ENCODE measurements around the gene DAG1.

DAG1 gene

DNA sequence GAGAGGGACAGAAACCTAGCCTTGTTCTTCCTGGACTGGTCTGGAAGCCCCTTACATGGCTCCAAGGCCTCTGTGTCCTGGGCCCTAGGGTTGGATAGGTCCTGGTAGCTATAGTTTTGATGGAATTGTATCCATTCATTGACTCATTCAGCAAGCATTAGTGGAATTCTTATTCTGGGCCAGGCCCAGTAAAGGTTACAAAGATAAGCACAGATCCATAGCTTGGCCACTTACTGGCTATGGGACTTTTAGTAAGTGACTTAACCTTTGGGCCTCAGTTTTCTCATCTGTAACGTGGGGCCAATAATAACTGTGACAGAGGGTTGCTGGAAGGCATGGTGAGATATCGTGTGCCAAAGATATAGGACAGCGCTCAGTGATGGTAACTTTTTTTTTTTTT is 13.6 kb upstream of the DAG1 start:
- no peak overlapping the region for H3K9ac ChIP-seq (ENCODE audit: low read length)
- H3K4me1 ChIP-seq (ENCODE audit: control insufficient read depth, insufficient read depth, low read length) = peaks cover 21% of the 10 kb centered on the region
- no peaks in the 10 kb centered on the region for H3K9me3 ChIP-seq (ENCODE audit: control insufficient read depth, low read length)
- H3K27me3 ChIP-seq (ENCODE audit: control insufficient read depth, insufficient read depth, low read length) = no peaks in the 10 kb centered on the region
- H3K4me3 ChIP-seq (ENCODE audit: low read length) = no peak overlapping the region
- no peaks in the 10 kb centered on the region for H3K36me3 ChIP-seq (ENCODE audit: control insufficient read depth, insufficient read depth, low read length)

GRCh38 chr3:49460188-49460890 is 9.7 kb upstream of the DAG1 start:
- H3K27me3 ChIP-seq (ENCODE audit: control insufficient read depth, insufficient read depth, low read length) = no peaks in the 10 kb centered on the region
- H3K9ac ChIP-seq (ENCODE audit: low read length) = no peak overlapping the region
- no peaks in the 10 kb centered on the region for H3K9me3 ChIP-seq (ENCODE audit: control insufficient read depth, low read length)
- no peaks in the 10 kb centered on the region for H3K36me3 ChIP-seq (ENCODE audit: control insufficient read depth, insufficient read depth, low read length)
- H3K4me3 ChIP-seq (ENCODE audit: low read length) = no peak overlapping the region
- H3K4me1 ChIP-seq (ENCODE audit: control insufficient read depth, insufficient read depth, low read length) = peaks cover 19% of the 10 kb centered on the region

DNA sequence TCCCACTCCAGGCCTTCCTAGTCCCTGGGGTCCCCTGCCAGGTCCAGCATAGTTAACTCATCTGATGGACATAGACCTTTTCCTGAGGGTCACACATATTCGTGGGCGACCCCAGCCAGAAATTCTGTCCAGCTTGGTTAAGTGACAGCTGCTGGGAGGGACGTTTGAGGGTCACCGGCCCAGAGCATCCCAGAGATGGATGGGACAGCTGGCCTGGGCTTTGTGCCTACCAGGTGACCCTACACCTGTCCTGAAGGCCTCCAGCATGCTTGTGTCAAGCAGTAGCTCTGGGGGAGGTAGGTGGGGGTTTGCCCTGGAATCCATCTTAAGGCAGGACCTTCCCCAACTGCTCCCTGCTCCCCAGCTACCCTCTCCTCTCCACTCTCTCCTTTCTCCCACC is 9.1 kb upstream of the DAG1 start:
- Histone ChIP-seq H3K27me3 (ENCODE audit: control insufficient read depth, insufficient read depth, low read length) (no peaks in the 10 kb centered on the region), H3K9me3 (ENCODE audit: control insufficient read depth, low read length) (no peaks in the 10 kb centered on the region), H3K4me1 (ENCODE audit: control insufficient read depth, insufficient read depth, low read length) (peaks cover 25% of the 10 kb centered on the region), H3K9ac (ENCODE audit: low read length) (peak overlapping the region; percentile 0), H3K4me3 (ENCODE audit: low read length) (no peak overlapping the region), H3K36me3 (ENCODE audit: control insufficient read depth, insufficient read depth, low read length) (no peaks in the 10 kb centered on the region)

DNA sequence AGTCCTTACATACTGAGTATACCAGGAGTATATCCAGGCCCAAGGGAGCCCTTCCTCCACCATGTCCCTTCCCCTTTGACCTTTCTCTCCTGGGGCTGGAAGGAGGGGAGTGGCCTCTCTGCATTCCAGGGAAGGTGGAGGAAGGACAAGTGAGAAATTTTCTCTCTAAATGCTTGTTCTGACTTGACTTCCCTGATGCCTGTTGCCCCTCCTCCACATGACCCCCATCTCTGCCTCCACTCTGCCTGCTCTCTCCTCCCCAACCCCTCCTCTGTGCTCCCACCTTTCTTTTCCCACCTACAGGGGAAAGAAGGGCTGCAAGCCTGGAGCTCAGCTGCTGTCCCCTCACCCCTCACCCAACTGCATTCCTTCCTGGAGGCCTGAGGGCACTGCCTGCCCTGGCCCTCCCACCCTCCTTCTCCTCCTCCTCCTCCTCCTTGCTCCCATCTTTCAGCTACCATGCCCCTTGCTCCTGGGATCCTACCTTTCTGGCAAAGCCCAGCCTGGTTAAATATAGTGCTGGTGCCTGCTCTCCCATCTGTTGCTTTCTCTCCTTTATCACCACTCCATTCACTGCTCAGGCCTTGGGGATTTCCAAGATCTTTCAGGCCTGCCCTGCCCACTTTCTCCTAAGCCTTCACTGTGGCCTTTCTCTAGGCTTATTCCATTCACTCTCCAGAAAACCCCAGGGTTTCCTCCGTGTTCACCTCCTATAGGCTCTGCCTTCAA is 8.5 kb upstream of the DAG1 start:
- H3K4me1 ChIP-seq (ENCODE audit: control insufficient read depth, insufficient read depth, low read length) = peaks cover 31% of the 10 kb centered on the region
- no peak overlapping the region for H3K4me3 ChIP-seq (ENCODE audit: low read length)
- H3K36me3 ChIP-seq (ENCODE audit: control insufficient read depth, insufficient read depth, low read length) = no peaks in the 10 kb centered on the region
- H3K27me3 ChIP-seq (ENCODE audit: control insufficient read depth, insufficient read depth, low read length) = no peaks in the 10 kb centered on the region
- peak overlapping the region; percentile 0 for H3K9ac ChIP-seq (ENCODE audit: low read length)
- no peaks in the 10 kb centered on the region for H3K9me3 ChIP-seq (ENCODE audit: control insufficient read depth, low read length)

DNA sequence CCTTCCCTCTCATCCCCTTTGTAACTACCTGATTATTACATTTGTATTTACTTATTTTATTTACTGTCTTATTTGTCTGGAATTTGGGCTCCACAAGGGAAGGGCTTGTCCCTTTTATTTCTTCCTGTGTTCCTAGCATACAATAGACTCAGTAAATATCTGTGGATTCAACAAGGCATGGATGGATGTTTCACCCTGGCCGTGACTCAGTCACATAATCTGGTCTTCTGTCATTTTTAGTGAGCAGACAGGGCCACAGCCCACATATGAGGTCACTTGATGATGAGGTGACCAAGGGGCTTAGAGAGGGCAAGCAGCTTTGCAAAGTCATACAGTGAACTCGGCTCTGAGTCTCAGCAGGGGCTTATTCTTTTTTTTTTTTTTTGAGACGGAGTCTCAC is 7.8 kb upstream of the DAG1 start:
- peaks cover 35% of the 10 kb centered on the region for H3K4me1 ChIP-seq (ENCODE audit: control insufficient read depth, insufficient read depth, low read length)
- H3K27me3 ChIP-seq (ENCODE audit: control insufficient read depth, insufficient read depth, low read length) = no peaks in the 10 kb centered on the region
- H3K9ac ChIP-seq (ENCODE audit: low read length) = peak overlapping the region; percentile 0
- H3K36me3 ChIP-seq (ENCODE audit: control insufficient read depth, insufficient read depth, low read length) = no peaks in the 10 kb centered on the region
- H3K4me3 ChIP-seq (ENCODE audit: low read length) = no peak overlapping the region
- H3K9me3 ChIP-seq (ENCODE audit: control insufficient read depth, low read length) = no peaks in the 10 kb centered on the region

GRCh38 chr3:49465270-49466034 is 4.6 kb upstream of the DAG1 start:
- Histone ChIP-seq H3K9ac (ENCODE audit: low read length) (peak overlapping the region; percentile 53), H3K4me1 (ENCODE audit: control insufficient read depth, insufficient read depth, low read length) (peaks cover 48% of the 10 kb centered on the region)

DNA sequence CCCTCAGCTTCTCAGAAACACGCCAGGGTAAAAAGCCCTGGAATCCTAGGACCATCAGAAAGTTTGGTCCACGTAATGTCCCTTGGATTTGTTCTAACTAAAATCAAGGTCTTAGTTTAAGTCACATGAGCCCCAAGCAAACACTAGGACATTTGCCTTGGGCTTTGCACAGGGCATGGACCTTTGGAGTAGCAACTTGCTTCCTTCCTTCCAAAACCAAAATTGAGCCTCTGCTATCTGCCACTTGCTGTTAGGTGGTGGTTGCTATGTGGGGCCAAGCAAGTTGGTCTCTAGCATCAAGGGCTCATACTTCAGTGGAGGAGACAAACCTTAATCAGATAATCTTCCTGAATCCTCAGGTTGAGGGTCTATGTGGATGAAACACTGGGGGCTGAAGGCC is 4.0 kb upstream of the DAG1 start:
- no peaks in the 10 kb centered on the region for H3K36me3 ChIP-seq (ENCODE audit: control insufficient read depth, insufficient read depth, low read length)
- H3K9me3 ChIP-seq (ENCODE audit: control insufficient read depth, low read length) = no peaks in the 10 kb centered on the region
- H3K4me3 ChIP-seq (ENCODE audit: low read length) = no peak overlapping the region
- H3K4me1 ChIP-seq (ENCODE audit: control insufficient read depth, insufficient read depth, low read length) = peaks cover 47% of the 10 kb centered on the region
- peak overlapping the region; percentile 53 for H3K9ac ChIP-seq (ENCODE audit: low read length)
- H3K27me3 ChIP-seq (ENCODE audit: control insufficient read depth, insufficient read depth, low read length) = no peaks in the 10 kb centered on the region

More at GRCh38 chr3:49465270-49466034, 4.6 kb upstream of the DAG1 start:
- Histone ChIP-seq H3K36me3 (ENCODE audit: control insufficient read depth, insufficient read depth, low read length) (no peaks in the 10 kb centered on the region), H3K27me3 (ENCODE audit: control insufficient read depth, insufficient read depth, low read length) (no peaks in the 10 kb centered on the region), H3K4me3 (ENCODE audit: low read length) (no peak overlapping the region), H3K9me3 (ENCODE audit: control insufficient read depth, low read length) (no peaks in the 10 kb centered on the region)

DNA sequence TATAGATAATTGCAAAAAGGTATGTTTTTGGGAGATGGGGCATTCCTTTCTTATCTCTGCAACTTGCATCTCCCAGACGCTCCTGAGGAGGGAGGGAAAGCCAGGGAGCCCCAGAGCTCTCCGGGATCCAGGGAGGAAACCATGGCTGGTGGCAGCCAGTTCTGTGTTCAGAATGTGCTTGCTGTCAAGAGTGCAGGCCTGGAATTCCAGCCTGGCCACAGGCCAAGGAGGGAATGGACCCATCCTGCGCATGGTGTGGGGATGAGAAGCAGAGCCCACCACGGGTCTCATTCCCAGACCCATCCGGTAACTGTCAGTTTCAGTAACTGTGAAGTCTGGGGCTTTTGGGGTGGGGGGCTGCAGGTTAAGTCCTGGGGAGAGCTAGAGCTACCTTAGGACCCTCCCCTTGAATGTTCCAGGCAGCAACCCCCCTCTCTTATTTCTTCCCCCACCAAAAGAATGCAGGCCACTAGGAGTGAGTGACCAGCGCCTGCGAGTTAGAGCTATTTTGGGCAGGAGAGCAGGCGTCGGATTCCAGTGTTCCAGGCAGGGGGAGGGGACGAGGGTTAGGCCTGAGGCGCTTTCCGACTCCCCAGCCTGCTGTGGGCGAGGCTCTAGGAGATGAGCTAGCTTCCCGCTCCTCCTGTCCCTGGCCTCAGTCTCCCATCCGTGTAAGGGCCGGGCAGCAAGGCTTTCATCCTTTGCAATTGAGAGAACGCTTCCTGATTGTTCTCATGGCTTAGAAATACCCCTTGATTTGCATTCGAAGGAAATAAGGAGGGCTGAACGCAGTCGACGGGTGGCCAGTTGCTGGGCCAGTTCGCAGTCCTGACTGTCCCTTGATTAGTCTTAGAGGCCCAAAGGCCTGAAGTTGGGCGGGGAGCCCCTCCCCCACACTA is 781 bp upstream of the DAG1 start:
- Histone ChIP-seq H3K27me3 (ENCODE audit: control insufficient read depth, insufficient read depth, low read length) (no peaks in the 10 kb centered on the region), H3K9me3 (ENCODE audit: control insufficient read depth, low read length) (no peaks in the 10 kb centered on the region), H3K4me3 (ENCODE audit: low read length) (peak overlapping the region; percentile 57), H3K4me1 (ENCODE audit: control insufficient read depth, insufficient read depth, low read length) (peaks cover 52% of the 10 kb centered on the region), H3K36me3 (ENCODE audit: control insufficient read depth, insufficient read depth, low read length) (no peaks in the 10 kb centered on the region), H3K9ac (ENCODE audit: low read length) (peak overlapping the region; percentile 89)

DNA sequence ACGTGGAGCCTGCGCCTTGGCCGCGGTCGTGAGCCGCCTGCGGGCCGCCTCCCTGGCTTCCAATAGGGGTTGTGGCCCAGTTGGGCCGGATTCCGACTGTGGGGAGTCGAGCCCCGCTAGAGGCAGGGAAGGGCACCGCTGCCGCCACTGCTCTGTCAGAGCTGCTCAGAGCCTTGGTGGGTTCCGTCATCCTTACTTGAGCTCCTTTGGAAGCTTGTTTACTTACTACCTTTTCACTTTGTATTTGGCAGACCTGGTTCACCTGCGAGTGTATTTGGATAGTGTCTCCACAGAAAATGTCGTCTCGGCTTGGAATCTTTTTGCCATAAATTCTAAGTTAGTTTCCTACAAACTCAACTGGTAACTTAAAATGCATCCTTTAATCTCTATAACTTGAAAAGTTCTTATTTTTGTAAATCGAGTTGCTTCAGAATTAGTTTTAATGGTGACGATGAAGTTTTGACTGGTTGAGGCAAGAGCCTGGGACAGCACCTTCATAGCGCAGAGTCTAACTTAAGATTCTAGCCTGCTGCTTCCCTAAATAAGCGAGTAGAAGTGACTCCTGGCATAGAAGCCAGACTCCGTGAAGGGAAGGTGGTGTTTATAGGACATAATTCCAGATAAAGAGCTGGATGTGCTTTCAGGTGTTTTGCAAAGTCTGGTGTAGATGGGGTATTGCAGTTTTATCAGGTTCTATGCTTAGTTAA is 800 bp downstream of the DAG1 start:
- peak overlapping the region; percentile 81 for H3K9ac ChIP-seq (ENCODE audit: low read length)
- peak overlapping the region; percentile 33 for H3K4me3 ChIP-seq (ENCODE audit: low read length)
- H3K4me1 ChIP-seq (ENCODE audit: control insufficient read depth, insufficient read depth, low read length) = peaks cover 46% of the 10 kb centered on the region
- H3K9me3 ChIP-seq (ENCODE audit: control insufficient read depth, low read length) = no peaks in the 10 kb centered on the region
- H3K27me3 ChIP-seq (ENCODE audit: control insufficient read depth, insufficient read depth, low read length) = no peaks in the 10 kb centered on the region
- no peaks in the 10 kb centered on the region for H3K36me3 ChIP-seq (ENCODE audit: control insufficient read depth, insufficient read depth, low read length)

DNA sequence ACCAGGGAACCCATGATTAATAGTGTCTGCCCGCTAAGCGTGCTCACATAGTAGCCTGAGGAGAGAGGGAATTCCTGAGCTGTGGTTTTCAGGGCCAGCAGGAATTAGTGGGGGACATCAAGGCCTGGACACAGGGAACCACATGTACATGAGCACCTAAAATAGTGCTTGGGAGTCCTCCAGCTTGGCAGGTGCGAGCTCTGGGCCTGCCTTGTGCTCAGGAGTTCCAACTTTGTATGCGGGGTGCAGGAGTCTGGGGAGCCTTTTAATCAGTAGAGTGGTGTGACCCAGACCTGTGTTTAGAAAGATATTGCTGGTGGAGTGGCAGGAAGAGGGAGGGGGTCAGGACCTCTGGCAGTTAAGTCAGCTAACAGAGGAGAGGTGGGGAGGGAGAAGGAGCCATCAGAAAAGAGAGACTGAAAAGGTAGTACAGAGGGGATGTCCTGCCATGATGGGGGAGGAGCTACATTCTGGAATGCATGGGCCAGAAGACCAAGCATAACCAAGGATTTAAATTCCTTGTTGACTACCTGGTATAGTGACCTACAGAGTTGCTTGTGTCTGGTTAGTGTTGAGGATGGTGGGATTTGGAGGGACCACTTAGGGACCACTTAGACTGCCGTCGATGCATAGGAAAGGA is 1.9 kb downstream of the DAG1 start:
- Histone ChIP-seq H3K9me3 (ENCODE audit: control insufficient read depth, low read length) (no peaks in the 10 kb centered on the region), H3K36me3 (ENCODE audit: control insufficient read depth, insufficient read depth, low read length) (no peaks in the 10 kb centered on the region), H3K4me3 (ENCODE audit: low read length) (no peak overlapping the region), H3K27me3 (ENCODE audit: control insufficient read depth, insufficient read depth, low read length) (no peaks in the 10 kb centered on the region), H3K4me1 (ENCODE audit: control insufficient read depth, insufficient read depth, low read length) (peaks cover 38% of the 10 kb centered on the region), H3K9ac (ENCODE audit: low read length) (peak overlapping the region; percentile 81)

GRCh38 chr3:49476563-49476962 is 6.5 kb downstream of the DAG1 start:
- Histone ChIP-seq H3K27me3 (ENCODE audit: control insufficient read depth, insufficient read depth, low read length) (no peaks in the 10 kb centered on the region), H3K9me3 (ENCODE audit: control insufficient read depth, low read length) (no peaks in the 10 kb centered on the region), H3K4me1 (ENCODE audit: control insufficient read depth, insufficient read depth, low read length) (peaks cover 14% of the 10 kb centered on the region), H3K4me3 (ENCODE audit: low read length) (no peak overlapping the region), H3K36me3 (ENCODE audit: control insufficient read depth, insufficient read depth, low read length) (no peaks in the 10 kb centered on the region), H3K9ac (ENCODE audit: low read length) (no peak overlapping the region)
